ENCODE measurements around the gene KRT40. TPM values are rescaled to one million over a fixed set of nuclear protein-coding genes. Genes with fewer than 3 reads are reported as not detected.

Gene KRT40
- total and polyA plus RNA-seq, 9 of the 15 experiments (the other 6 are each of a cell fraction or from before 2014, with no cell fraction given), result not detected

- H3K79me2 ChIP-seq (ENCODE audit: control insufficient read depth, insufficient read depth, low read length), result no peaks in the 10 kb centered on the region
- no peak within 1 kb of the TSS for H3K4me2 ChIP-seq (ENCODE audit: insufficient read depth, low read length)
- ChIA-PET CTCF (ENCODE audit: low intra/inter-chr PET ratio) (no interaction called here), POLR2A (no interaction called here)
- H4K20me1 ChIP-seq (replicated peaks; ENCODE audit: control insufficient read depth, insufficient read depth, low read length), result no peaks in the 10 kb centered on the region
- no peaks in the 10 kb centered on the region for H3K9me3 ChIP-seq (replicated peaks; ENCODE audit: control insufficient read depth, insufficient read depth, low read depth, low read length)
- WGBS (ENCODE audit: insufficient coverage, low coverage, missing lambda C conversion rate), result 0% methylated on average over 8 of the region's 9 CpGs
- BruUV-seq (replicated peaks), result no TSS peak
- H2AFZ ChIP-seq (ENCODE audit: low read depth, low read length), result no peak within 1 kb of the TSS
- H3K27me3 ChIP-seq (ENCODE audit: control insufficient read depth in 2 of 2, insufficient read depth in 2 of 2, low read length in 2 of 2), result peaks cover 0 to 15% of the 10 kb centered on the region in 2 experiments; a peak in 2 of 5 replicates
- TF ChIP-seq ARID1B (IDR thresholded peaks at IDR 0.05) (no peak), ELF2 (CRISPR knock-in tag; IDR thresholded peaks at IDR 0.05) (no peak)
- in situ Hi-C loops (cut with MboI), result no loop called here
- no peak for ATAC-seq
- intact Hi-C loops (cut with micrococcal nuclease), result no loop called here
- H3K4me3 ChIP-seq, result no peak within 1 kb of the TSS
- H3K9me1 ChIP-seq (ENCODE audit: control insufficient read depth, insufficient read depth, low read length), result no peaks in the 10 kb centered on the region
- no peak within 1 kb of the TSS for H3K9ac ChIP-seq (ENCODE audit: insufficient read depth in 1 of 2, low read depth in 2 of 2, low read length in 2 of 2)
- H3K27ac ChIP-seq (ENCODE audit: extremely low read depth, low read depth, low read length), result no peak within 1 kb of the TSS
- no peak for DNase-seq (ENCODE audit: extremely low read depth in 1 of 4, low spot score in 3 of 4)
- H3K4me1 ChIP-seq (replicated peaks in 1 of 2; ENCODE audit: control insufficient read depth in 2 of 2, insufficient read depth in 2 of 2, low read length in 2 of 2), result peaks cover 0 to 4% of the 10 kb centered on the region in 2 experiments; a peak in 1 of 5 replicates
- no peak for FAIRE-seq
- no peaks in the 10 kb centered on the region for H3K36me3 ChIP-seq (ENCODE audit: control insufficient read depth, insufficient read depth, low read length)
Observed at GRCh38 chr17:41026715-41027471, 42.8 kb upstream of the KRT40 start, which contains the start of gene KRTAP1-5. Gene KRTAP1-5, minus strand, starts transcription at chr17:41027208. Its CDS starts 53 bp downstream, at chr17:41027155.

GRCh38 chr17:41024697-41025096 lies 40.6 kb upstream of the KRT40 start:
- H4K20me1 ChIP-seq (replicated peaks; ENCODE audit: control insufficient read depth, insufficient read depth, low read length), result no peaks in the 10 kb centered on the region
- no peak overlapping the region for H3K4me3 ChIP-seq
- no peak for ATAC-seq
- DNase-seq (ENCODE audit: extremely low read depth in 1 of 4, low spot score in 3 of 4), result no peak
- H3K9me1 ChIP-seq (ENCODE audit: control insufficient read depth, insufficient read depth, low read length), result no peaks in the 10 kb centered on the region
- H3K9ac ChIP-seq (ENCODE audit: insufficient read depth in 1 of 2, low read depth in 2 of 2, low read length in 2 of 2), result no peak overlapping the region
- 0% methylated on average over 3 of the region's 3 CpGs for WGBS (ENCODE audit: insufficient coverage, low coverage, missing lambda C conversion rate)
- no peak for FAIRE-seq
- H3K9me3 ChIP-seq (replicated peaks; ENCODE audit: control insufficient read depth, insufficient read depth, low read depth, low read length), result no peaks in the 10 kb centered on the region
- peaks cover 0 to 2% of the 10 kb centered on the region in 2 experiments; a peak in 1 of 5 replicates for H3K4me1 ChIP-seq (replicated peaks in 1 of 2; ENCODE audit: control insufficient read depth in 2 of 2, insufficient read depth in 2 of 2, low read length in 2 of 2)
- no peak overlapping the region for H3K27ac ChIP-seq (ENCODE audit: extremely low read depth, low read depth, low read length)
- no TSS peak for BruUV-seq (replicated peaks)
- no peak overlapping the region for H2AFZ ChIP-seq (ENCODE audit: low read depth, low read length)
- ChIA-PET POLR2A (no interaction called here), CTCF (ENCODE audit: low intra/inter-chr PET ratio) (no interaction called here)
- H3K27me3 ChIP-seq (ENCODE audit: control insufficient read depth in 2 of 2, insufficient read depth in 2 of 2, low read length in 2 of 2), result peaks cover 0 to 10% of the 10 kb centered on the region in 2 experiments; a peak in 2 of 5 replicates
- intact Hi-C loops (cut with micrococcal nuclease), result no loop called here
- H3K4me2 ChIP-seq (ENCODE audit: insufficient read depth, low read length), result no peak overlapping the region
- in situ Hi-C loops (cut with MboI), result no loop called here
- no peaks in the 10 kb centered on the region for H3K79me2 ChIP-seq (ENCODE audit: control insufficient read depth, insufficient read depth, low read length)
- H3K36me3 ChIP-seq (ENCODE audit: control insufficient read depth, insufficient read depth, low read length), result no peaks in the 10 kb centered on the region
- TF ChIP-seq SFPQ (IDR thresholded peaks at IDR 0.05; ENCODE audit: low read depth, low read length) (no peak), RUNX1 (IDR thresholded peaks at IDR 0.05; ENCODE audit: low read depth) (no peak), ZNF77 (CRISPR knock-in tag; IDR thresholded peaks at IDR 0.05) (no peak), RCOR1 (IDR thresholded peaks at IDR 0.05; ENCODE audit: borderline replicate concordance in 1 of 2, low read depth in 2 of 2, low read length in 2 of 2) (no peak), ZNF121 (CRISPR knock-in tag; conservative IDR thresholded peaks at IDR 0.05) (no peak), ZBTB34 (CRISPR knock-in tag; IDR thresholded peaks at IDR 0.05) (no peak), PTRF (tag; IDR thresholded peaks at IDR 0.05) (no peak), MBD1 (CRISPR knock-in tag; IDR thresholded peaks at IDR 0.05) (no peak)

Measured in K562 (cell line).